ENCODE results near the gene RUNX1. TPM values are rescaled to one million over a fixed set of nuclear protein-coding genes. Genes with fewer than 3 reads are reported as not detected.

The RUNX1 gene
- total and polyA plus RNA-seq, 10 of the 15 experiments (the other 5 are each of a cell fraction or from before 2014, with no cell fraction given) = 0.90 to 15.2 (median 4.1) TPM

DNA sequence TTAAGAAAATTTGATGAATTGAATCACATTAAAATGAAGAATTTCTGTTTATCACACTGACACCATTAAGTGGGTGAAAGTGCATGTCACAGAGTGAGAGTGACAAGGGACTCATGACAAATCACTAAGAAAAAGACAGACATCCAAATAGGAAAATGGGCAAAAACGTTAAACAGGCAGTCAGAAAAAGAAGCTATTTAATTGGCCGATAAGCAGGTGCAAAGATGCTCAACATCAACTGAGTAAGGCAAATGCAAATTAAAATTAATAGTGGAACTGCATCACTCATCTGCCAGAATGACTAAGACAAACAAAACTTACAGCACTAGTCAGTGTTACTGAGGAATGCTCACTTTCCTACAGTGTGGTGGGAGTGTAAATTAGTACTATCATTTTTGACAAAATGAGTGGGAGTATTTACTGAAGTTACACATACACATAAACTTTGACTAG lies 39.2 kb upstream of the RUNX1 start:
- Histone ChIP-seq H3K79me2 (ENCODE audit: control insufficient read depth, insufficient read depth, low read length) (no peaks in the 10 kb centered on the region), H4K20me1 (ENCODE audit: control insufficient read depth, insufficient read depth) (no peaks in the 10 kb centered on the region), H3K27ac (ENCODE audit: control insufficient read depth, insufficient read depth) (no peak overlapping the region), H3K36me3 (ENCODE audit: control insufficient read depth in 2 of 2, insufficient read depth in 2 of 2, low read length in 1 of 2) (no peaks in the 10 kb centered on the region), H3K27me3 (replicated peaks in 1 of 2; ENCODE audit: control insufficient read depth in 2 of 2, insufficient read depth in 2 of 2, low read length in 1 of 2) (no peaks in the 10 kb centered on the region), H3K4me2 (ENCODE audit: control insufficient read depth, insufficient read depth) (no peak overlapping the region), H3K9ac (ENCODE audit: control insufficient read depth, insufficient read depth, low read length) (no peak overlapping the region), H3K4me1 (ENCODE audit: control insufficient read depth, insufficient read depth, low read length) (no peaks in the 10 kb centered on the region), H3K9me3 (replicated peaks; ENCODE audit: control insufficient read depth, insufficient read depth, low read length) (no peaks in the 10 kb centered on the region), H2AFZ (ENCODE audit: control insufficient read depth, low read depth, low read length) (no peak overlapping the region), H3K4me3 (no peak overlapping the region)
- TF ChIP-seq ZNF217 (IDR thresholded peaks at IDR 0.05) (no peak), NKRF (conservative IDR thresholded peaks at IDR 0.05) (no peak), NFIC (IDR thresholded peaks at IDR 0.05; ENCODE audit: low read depth, low read length) (peak; percentile 62), ZBED1 (IDR thresholded peaks at IDR 0.05; ENCODE audit: borderline replicate concordance) (no peak), ZBTB33 (IDR thresholded peaks at IDR 0.05) (no peak), CHD2 (IDR thresholded peaks at IDR 0.05; ENCODE audit: borderline replicate concordance, low read depth, low read length) (no peak), RAD51 (IDR thresholded peaks at IDR 0.05) (no peak), HDGF (IDR thresholded peaks at IDR 0.05) (no peak)
- TF ChIP-seq, protein P1, sequence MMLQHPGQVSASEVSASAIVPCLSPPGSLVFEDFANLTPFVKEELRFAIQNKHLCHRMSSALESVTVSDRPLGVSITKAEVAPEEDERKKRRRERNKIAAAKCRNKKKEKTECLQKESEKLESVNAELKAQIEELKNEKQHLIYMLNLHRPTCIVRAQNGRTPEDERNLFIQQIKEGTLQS (IDR thresholded peaks at IDR 0.05; ENCODE audit: borderline replicate concordance, extremely low read depth, low read depth, low read length) = no peak
- TF ChIP-seq, protein P2, sequence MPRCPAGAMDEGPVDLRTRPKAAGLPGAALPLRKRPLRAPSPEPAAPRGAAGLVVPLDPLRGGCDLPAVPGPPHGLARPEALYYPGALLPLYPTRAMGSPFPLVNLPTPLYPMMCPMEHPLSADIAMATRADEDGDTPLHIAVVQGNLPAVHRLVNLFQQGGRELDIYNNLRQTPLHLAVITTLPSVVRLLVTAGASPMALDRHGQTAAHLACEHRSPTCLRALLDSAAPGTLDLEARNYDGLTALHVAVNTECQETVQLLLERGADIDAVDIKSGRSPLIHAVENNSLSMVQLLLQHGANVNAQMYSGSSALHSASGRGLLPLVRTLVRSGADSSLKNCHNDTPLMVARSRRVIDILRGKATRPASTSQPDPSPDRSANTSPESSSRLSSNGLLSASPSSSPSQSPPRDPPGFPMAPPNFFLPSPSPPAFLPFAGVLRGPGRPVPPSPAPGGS (IDR thresholded peaks at IDR 0.05; ENCODE audit: borderline replicate concordance, insufficient read depth, low read depth, low read length, poor library complexity, severe bottlenecking) = peak; percentile 89
- POLR2A ChIA-PET = no interaction called here
- DNase-seq (ENCODE audit: low read depth, low spot score) (no peak), FAIRE-seq (no peak), ATAC-seq (no peak)
- RAD21 ChIA-PET (ENCODE audit: unreplicated experiment) = no interaction called here
- WGBS (ENCODE audit: insufficient coverage, insufficient replicate concordance, low lambda C conversion rate, missing lambda C conversion rate) = 0% methylated on average over 2 of the region's 2 CpGs
- no TSS peak for BruUV-seq (replicated peaks)
- CTCF ChIA-PET = interaction anchor here (0.6 kb wide), 2 partner anchors 52 to 204 kb away, joined by 3 to 4 read pairs; no protein-coding TSS in a partner anchor
- intact Hi-C loops (cut with micrococcal nuclease; ENCODE audit: unreplicated experiment) (no loop called here), in situ Hi-C loops (cut with MboI) (no loop called here)
- SMC1A ChIA-PET (ENCODE audit: uncharacterized antibody, unreplicated experiment) = no interaction called here

Data from GM12878 (cell line).